ENCODE results near the gene GRIK4. TPM values are rescaled to one million over a fixed set of nuclear protein-coding genes. Genes with fewer than 3 reads are reported as not detected.

Gene GRIK4
- total RNA-seq, 1 experiment from 2014 or later = 3.3 TPM

- TF ChIP-seq ZNF425 (CRISPR knock-in tag; conservative IDR thresholded peaks at IDR 0.05) (no peak), ZNF396 (CRISPR knock-in tag; IDR thresholded peaks at IDR 0.05; ENCODE audit: borderline replicate concordance) (no peak), ZNF281 (CRISPR knock-in tag; IDR thresholded peaks at IDR 0.05) (no peak), E2F1 (CRISPR knock-in tag; IDR thresholded peaks at IDR 0.05) (no peak), MYBL2 (CRISPR knock-in tag; IDR thresholded peaks at IDR 0.05) (no peak), PRDM15 (CRISPR knock-in tag; IDR thresholded peaks at IDR 0.05) (no peak), TCF7 (CRISPR knock-in tag; IDR thresholded peaks at IDR 0.05; ENCODE audit: low read depth) (no peak), GRHL2 (CRISPR knock-in tag; IDR thresholded peaks at IDR 0.05; ENCODE audit: insufficient replicate concordance, severe bottlenecking) (no peak), NFE2L1 (CRISPR knock-in tag; IDR thresholded peaks at IDR 0.05) (no peak), SOX15 (CRISPR knock-in tag; IDR thresholded peaks at IDR 0.05) (no peak), ZNF219 (CRISPR knock-in tag; IDR thresholded peaks at IDR 0.05; ENCODE audit: borderline replicate concordance) (no peak), ZNF138 (CRISPR knock-in tag; conservative IDR thresholded peaks at IDR 0.05) (no peak), KAT7 (CRISPR knock-in tag; IDR thresholded peaks at IDR 0.05; ENCODE audit: borderline replicate concordance) (no peak), ELF4 (CRISPR knock-in tag; IDR thresholded peaks at IDR 0.05; ENCODE audit: low read depth) (no peak), CREB1 (CRISPR knock-in tag; IDR thresholded peaks at IDR 0.05) (no peak), FOXJ3 (CRISPR knock-in tag; IDR thresholded peaks at IDR 0.05; ENCODE audit: borderline replicate concordance) (no peak), TEAD4 (CRISPR knock-in tag; IDR thresholded peaks at IDR 0.05) (no peak), GABPB1 (CRISPR knock-in tag; IDR thresholded peaks at IDR 0.05) (no peak), ZNF532 (CRISPR knock-in tag; IDR thresholded peaks at IDR 0.05; ENCODE audit: borderline replicate concordance) (no peak)
- Mint-ChIP-seq H3K27ac (no peak overlapping the region), H3K27me3 (ENCODE audit: low read depth) (peaks cover 80% of the 10 kb centered on the region), H3K9me3 (no peaks in the 10 kb centered on the region), H3K4me1 (peaks cover 41% of the 10 kb centered on the region), H3K36me3 (no peaks in the 10 kb centered on the region), H3K4me3 (no peak overlapping the region)
- no peak for ATAC-seq
- no peak for DNase-seq (ENCODE audit: low spot score)
- POLR2A ChIA-PET = no interaction called here
- CTCF ChIA-PET = interaction anchor here (0.9 to 2.0 kb wide), 3 partner anchors 9 to 72 kb away, joined by 3 to 5 read pairs (median 4); no protein-coding TSS in a partner anchor
Measured at GRCh38 chr11:120642196-120642894, 130.8 kb downstream of the GRIK4 start.

All from WTC11 (cell line).